OCI-LY3 (cell line): ENCODE results near the gene SEMA3G.

ENCODE experiments used
- H2AFZ ChIP-seq: fragments of 200-600, 300-600 bp; shearing (Covaris generic); 2 replicates; pipeline ENCODE4 v1.6.0; 2014; ENCODE audit warnings: antibody characterized with exemption, low read depth, low read length
- H3K27ac ChIP-seq: fragments of 200-600, 300-600 bp; sonication (generic); 2 replicates; pipeline ENCODE4 v1.5.1; 2014; ENCODE audit warnings: mild to moderate bottlenecking, low read length, moderate library complexity, mixed read lengths
- H3K27me3 ChIP-seq: fragments of 200-600, 300-600 bp; sonication (generic); 2 replicates; pipeline ENCODE4 v1.6.1; 2014; ENCODE audit warnings: low read depth, low read length, mixed read lengths
- H3K36me3 ChIP-seq: fragments of 200-600, 300-600 bp; sonication (generic); replicated peaks from 2 replicates; pipeline ENCODE3; 2014; ENCODE audit warnings: low read depth, low read length, mixed read lengths
- H3K4me1 ChIP-seq: fragments of 300-600, 200-600 bp; sonication (generic); 2 replicates; pipeline ENCODE4 v1.6.1; 2014; ENCODE audit warnings: low read length, mixed read lengths
- H3K4me2 ChIP-seq: fragments of 200-600, 300-600 bp; sonication (generic); 2 replicates; pipeline ENCODE4 v1.6.1; 2014; ENCODE audit warnings: low read length, mixed read lengths
- H3K4me3 ChIP-seq: fragments of 300-600, 200-600 bp; sonication (generic); 2 replicates; pipeline ENCODE4 v1.5.1; 2014; ENCODE audit warnings: antibody characterized with exemption, mild to moderate bottlenecking, low read length, moderate library complexity
- H3K79me2 ChIP-seq: fragments of 300-600, 200-600 bp; shearing (Covaris generic); 2 replicates; pipeline ENCODE4 v1.6.1; 2014; ENCODE audit warnings: mild to moderate bottlenecking, low read length, mixed read lengths
- H3K9ac ChIP-seq: fragments of 300-600, 200-600 bp; shearing (Covaris generic); 2 replicates; pipeline ENCODE4 v1.6.0; 2014; ENCODE audit warnings: mild to moderate bottlenecking, low read length, moderate library complexity
- H3K9me3 ChIP-seq: fragments of 200-600, 300-600 bp; shearing (Covaris generic); 2 replicates; pipeline ENCODE4 v1.6.1; 2014; ENCODE audit warnings: low read length, mixed read lengths; ENCODE audit not compliant: insufficient read depth
- H4K20me1 ChIP-seq: fragments of 200-600, 300-600 bp; sonication (generic); 2 replicates; pipeline ENCODE4 v1.6.1; 2016; ENCODE audit warnings: low read length, mixed read lengths; ENCODE audit not compliant: insufficient read depth
- EZH2phosphoT487 ChIP-seq: fragments of 200-600 bp; shearing (Covaris generic); IDR thresholded peaks from 2 replicates; pipeline ENCODE4 v1.6.1; 2018; ENCODE audit warnings: antibody characterized with exemption, mixed run types, low read depth
- TF ChIP-seq, protein P1 (sequence below): fragments of 200-600, 300-600 bp; sonication (generic); IDR thresholded peaks from 2 replicates; pipeline ENCODE4 v1.5.1; 2014; ENCODE audit warnings: antibody characterized with exemption, low read length, low read depth

The SEMA3G gene

DNA sequence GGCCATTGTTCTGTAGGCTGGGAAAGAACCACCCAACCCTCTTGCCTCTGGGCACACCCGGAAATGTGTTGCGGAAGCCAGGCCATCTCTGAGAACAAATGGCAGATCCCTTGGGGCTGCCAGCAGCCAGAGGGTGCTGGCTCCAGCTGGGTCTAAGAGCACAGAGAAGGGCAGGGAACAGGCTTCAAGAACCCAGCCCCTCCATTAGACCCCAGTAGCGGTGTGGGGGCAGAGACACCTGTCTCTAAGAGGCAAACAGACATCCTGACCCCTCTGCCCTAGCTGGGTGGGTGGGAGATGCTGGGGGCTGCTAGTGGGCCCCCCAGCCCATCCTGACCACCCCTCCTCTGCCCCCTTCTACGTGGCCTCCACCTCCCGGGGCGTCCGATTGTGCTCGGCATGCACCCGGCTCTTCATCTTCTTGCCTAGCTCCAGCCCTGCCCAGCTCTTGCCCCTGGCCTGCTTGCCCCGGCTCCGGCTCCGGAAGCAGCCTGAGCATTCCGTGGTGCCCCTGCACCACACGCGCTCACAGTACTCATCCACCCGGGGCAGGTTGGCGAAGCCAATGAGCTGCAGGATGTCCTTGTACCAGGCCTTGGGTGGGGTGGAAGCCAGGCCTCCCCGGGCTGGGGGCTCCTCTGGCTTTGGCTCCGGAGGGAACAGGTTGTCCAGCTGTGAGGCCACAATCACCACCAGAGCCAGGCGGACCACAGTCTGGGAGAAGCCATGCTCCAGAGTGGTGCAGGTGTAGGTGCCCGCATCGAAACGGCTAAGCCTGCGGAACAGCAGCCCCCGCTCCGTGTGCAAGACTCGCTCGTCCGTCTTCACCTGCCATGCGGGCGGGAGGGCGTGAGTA lies 9.4 kb downstream of the SEMA3G start:
- Histone ChIP-seq H3K4me2 (no peak overlapping the region), H3K27ac (no peak overlapping the region), H3K36me3 (no peaks in the 10 kb centered on the region), H3K9me3 (no peaks in the 10 kb centered on the region), H3K27me3 (peaks cover 10% of the 10 kb centered on the region; the same call in 1 of the 2 replicates), H2AFZ (no peak overlapping the region), H4K20me1 (no peaks in the 10 kb centered on the region), H3K4me3 (no peak overlapping the region), H3K79me2 (no peaks in the 10 kb centered on the region), H3K9ac (no peak overlapping the region), H3K4me1 (no peaks in the 10 kb centered on the region)
- TF ChIP-seq, protein P1, sequence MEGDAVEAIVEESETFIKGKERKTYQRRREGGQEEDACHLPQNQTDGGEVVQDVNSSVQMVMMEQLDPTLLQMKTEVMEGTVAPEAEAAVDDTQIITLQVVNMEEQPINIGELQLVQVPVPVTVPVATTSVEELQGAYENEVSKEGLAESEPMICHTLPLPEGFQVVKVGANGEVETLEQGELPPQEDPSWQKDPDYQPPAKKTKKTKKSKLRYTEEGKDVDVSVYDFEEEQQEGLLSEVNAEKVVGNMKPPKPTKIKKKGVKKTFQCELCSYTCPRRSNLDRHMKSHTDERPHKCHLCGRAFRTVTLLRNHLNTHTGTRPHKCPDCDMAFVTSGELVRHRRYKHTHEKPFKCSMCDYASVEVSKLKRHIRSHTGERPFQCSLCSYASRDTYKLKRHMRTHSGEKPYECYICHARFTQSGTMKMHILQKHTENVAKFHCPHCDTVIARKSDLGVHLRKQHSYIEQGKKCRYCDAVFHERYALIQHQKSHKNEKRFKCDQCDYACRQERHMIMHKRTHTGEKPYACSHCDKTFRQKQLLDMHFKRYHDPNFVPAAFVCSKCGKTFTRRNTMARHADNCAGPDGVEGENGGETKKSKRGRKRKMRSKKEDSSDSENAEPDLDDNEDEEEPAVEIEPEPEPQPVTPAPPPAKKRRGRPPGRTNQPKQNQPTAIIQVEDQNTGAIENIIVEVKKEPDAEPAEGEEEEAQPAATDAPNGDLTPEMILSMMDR = no peak

DNA sequence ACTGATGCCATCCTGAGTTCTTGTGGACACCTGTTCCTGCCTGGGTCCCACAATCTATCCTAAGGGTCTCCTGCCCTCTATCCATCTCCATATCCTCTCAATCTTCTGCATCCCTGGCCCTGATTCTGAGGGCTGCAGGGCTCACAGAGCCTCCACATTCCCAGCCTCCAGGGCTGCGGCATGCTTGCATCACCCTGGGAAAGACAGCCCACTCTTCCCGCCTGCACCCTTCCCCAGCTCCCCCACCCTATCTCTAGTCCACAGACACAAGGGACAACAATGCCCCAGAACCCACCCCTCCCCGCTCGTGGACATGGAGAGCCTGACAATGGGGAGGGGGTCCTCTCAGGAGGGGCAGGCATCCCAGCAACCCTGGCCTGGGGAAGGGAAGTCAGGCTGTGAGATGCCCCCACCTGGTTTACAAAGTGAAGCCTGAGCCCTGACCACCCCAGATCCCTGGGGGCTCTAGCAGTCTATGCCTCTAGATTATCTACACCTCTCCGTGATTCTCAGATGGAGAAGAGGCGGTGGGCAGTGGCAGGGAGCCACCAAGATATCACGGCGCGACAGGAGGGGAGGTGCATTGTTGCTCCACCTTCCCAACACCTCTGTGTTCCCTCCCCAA lies 10.3 kb downstream of the SEMA3G start:
- Histone ChIP-seq H2AFZ (no peak overlapping the region), H3K36me3 (no peaks in the 10 kb centered on the region), H3K27ac (no peak overlapping the region), H4K20me1 (no peaks in the 10 kb centered on the region), H3K4me2 (no peak overlapping the region), H3K27me3 (peaks cover 10% of the 10 kb centered on the region; the same call in 1 of the 2 replicates), H3K9ac (no peak overlapping the region), H3K4me1 (no peaks in the 10 kb centered on the region), H3K79me2 (no peaks in the 10 kb centered on the region), H3K4me3 (no peak overlapping the region), H3K9me3 (no peaks in the 10 kb centered on the region)
- TF ChIP-seq, protein P1 = no peak
- TF ChIP-seq EZH2phosphoT487 = no peak

DNA sequence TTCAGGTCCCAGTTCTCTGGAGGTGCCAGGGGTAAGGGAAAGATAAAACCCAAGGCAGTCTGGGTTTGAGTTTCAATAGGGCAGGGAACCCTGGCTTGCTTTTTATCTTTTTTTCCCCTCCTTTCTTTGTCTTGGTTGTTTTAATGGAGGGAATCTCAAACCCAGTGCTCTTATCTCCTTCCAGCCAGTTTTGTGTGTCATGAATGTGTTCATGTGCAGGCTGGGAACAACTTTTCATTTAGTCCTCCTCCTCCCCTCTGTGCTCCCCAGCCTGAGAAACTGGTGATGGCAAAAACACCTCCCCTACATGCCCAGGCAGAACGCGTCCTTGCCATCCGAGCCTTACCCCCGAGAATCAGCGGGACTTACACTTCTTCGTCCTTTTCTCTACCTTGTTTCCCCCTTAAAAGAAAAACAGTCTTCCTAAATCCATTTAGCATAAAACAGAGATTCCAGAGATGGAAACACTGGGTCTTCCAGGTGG lies 10.9 kb downstream of the SEMA3G start:
- Histone ChIP-seq H3K79me2 (no peaks in the 10 kb centered on the region), H3K9me3 (no peaks in the 10 kb centered on the region), H3K27me3 (peaks cover 10% of the 10 kb centered on the region; the same call in 1 of the 2 replicates), H3K27ac (no peak overlapping the region), H3K4me3 (no peak overlapping the region), H3K36me3 (no peaks in the 10 kb centered on the region), H2AFZ (no peak overlapping the region), H3K4me2 (no peak overlapping the region), H4K20me1 (no peaks in the 10 kb centered on the region), H3K9ac (no peak overlapping the region), H3K4me1 (no peaks in the 10 kb centered on the region)
- no peak for TF ChIP-seq EZH2phosphoT487
- TF ChIP-seq, protein P1 = no peak

DNA sequence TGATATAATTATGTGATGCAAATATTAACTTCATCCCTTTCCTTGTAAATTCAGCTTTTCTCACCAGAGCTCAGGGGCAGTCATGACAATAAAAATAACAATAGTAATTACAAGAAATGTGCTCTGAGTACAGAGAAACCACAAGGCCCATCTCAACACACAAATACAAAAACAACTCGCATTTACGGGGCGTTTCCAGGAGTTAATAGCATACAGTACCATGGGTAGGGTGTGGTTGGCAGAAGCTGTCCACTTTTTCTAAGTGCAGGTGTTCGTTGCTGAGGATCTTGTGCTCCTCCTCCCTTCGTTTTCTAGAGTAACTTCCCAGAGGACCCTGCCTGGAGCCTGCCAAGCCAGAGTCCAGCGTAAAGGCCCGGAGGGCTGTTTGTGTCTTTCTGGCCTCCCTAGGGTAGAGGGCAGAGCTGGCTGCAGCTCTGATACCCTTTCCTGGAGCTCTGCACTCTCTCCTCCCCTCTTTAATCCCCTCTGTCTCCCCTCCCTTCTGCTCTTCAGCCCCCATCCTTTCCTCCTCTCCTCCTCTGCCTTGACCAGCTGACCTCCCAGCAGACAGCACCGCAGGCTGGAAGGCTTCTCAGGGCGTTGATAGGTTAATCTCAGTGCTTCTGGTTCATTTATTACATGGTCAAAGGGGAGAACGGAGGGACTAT lies 11.4 kb downstream of the SEMA3G start:
- Histone ChIP-seq H3K4me2 (no peak overlapping the region), H3K4me1 (0 out of 2 replicates have a peak, but pooled peaks cover 3% of the 10 kb centered on the region), H3K79me2 (no peaks in the 10 kb centered on the region), H3K9ac (no peak overlapping the region), H3K9me3 (no peaks in the 10 kb centered on the region), H3K4me3 (no peak overlapping the region), H2AFZ (no peak overlapping the region), H3K27me3 (peaks cover 10% of the 10 kb centered on the region; the same call in 1 of the 2 replicates), H4K20me1 (no peaks in the 10 kb centered on the region), H3K36me3 (no peaks in the 10 kb centered on the region), H3K27ac (no peak overlapping the region)
- no peak for TF ChIP-seq EZH2phosphoT487
- TF ChIP-seq, protein P1 = no peak
